HG03175 (cell line): ENCODE results near the gene RFTN1.

Experiments
- ATAC-seq: cut with Tn5 transposase; IDR thresholded peaks from one replicate; pipeline ENCODE4 v1.9.1; 2021; ENCODE audit warnings: mild to moderate bottlenecking, moderate library complexity; ENCODE audit not compliant: unreplicated experiment

The RFTN1 gene

DNA sequence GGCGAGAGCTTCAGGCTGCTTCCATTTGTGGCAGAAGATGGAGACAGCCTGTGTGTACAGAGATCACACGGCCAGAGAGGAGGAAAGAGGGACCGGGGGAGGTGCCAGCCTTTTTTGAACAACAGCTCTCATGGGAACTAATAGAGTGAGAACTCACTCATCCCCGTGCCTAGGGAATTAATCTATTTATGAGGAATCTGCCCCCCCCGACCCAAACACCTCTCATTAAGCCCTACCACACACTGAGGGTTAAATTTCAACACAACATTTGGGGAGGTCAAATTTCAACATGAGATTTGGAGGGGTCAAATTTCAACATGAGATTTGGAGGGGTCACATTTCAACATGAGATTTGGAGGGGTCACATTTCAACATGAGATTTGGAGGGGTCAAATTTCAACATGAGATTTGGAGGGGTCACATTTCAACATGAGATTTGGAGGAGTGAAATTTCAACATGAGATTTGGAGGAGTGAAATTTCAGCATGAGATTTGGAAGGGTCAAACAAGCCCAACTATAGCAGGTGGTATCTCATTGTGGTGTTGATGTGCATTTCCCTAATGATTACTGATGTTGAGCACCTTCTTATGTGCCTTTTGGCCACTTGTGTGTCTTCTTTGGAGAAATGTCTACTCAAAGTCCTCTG lies 20.6 kb upstream of the RFTN1 start:
- no peak for ATAC-seq

DNA sequence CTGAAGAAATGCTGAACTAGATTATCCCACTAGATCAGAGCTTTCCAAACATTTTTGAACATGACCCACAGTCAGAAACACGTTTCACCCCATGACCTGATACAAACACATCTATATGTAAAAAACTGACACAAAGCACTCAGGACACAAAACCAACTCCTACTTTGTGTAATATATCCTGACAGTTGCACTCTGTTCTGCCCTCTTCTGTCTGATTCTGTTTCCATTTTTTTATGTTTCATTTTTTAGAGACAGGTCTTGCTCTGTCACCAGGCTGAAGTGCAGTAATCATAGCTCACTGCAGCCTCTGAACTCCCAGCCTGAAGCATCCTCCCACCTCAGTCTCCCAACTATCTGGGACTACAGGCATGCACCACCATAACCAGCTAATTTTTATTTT lies 15.8 kb upstream of the RFTN1 start:
- ATAC-seq, result no peak

DNA sequence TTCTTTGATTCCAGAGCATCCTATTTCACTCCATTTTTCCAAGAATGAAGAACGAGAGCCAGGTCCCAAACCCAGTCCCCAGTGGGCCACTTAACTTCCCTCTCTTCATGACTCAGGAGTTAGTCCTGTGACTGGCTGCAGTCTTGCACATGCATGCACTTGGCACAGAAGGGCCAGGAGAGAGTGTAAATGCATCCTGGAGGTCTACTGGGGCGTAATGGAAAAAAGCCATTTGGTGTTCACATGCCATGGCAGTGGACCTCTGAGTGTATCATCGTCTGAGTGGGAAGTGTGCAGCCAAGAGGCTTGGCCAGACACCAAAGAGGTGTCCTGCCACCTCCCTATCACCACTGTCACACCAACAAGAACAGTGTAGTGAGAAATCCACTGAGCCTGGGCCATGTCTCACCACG lies 15.1 kb upstream of the RFTN1 start:
- no peak for ATAC-seq

GRCh38 chr3:16528106-16528505 lies 14.6 kb upstream of the RFTN1 start:
- ATAC-seq, result no peak

- ATAC-seq, result no peak
Measured at GRCh38 chr3:16524196-16524595, 10.7 kb upstream of the RFTN1 start.

DNA sequence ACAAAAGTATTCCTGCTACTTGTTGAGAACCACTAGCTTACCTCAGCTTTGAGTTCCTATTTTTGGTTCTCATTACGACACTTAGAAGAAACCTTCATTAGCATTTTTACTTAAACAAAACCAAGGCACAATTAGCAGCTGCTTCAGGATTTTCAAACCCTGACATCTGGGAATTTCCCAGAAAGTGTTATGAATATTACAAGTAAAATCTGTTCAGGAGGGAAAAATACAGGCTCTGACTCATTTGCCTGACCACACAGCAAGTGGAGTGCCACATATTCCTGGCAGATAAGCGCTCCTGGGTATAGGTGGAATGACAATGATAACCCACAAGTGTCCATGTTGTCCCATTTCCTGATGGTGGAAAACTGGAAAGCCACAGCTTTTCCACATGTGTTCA lies 10.3 kb upstream of the RFTN1 start:
- no peak for ATAC-seq

DNA sequence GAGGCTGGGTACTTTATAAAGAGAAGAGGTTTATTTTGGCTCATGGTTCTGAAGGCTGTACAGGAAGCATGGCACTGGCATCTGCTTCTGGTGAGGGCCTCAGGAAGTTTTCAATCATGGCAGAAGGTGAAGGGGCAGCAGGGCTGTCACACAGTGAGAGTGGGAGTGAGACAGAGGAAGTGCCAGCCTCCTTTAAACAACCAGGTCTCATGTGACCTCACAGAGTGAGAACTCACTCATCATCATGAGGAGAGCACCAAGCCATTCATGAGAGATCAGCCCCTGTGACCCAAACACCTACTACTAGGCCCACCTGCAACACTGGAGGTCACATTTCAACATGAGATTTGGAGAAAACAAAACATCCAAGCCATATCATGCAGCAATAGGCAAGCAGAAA lies 9.3 kb upstream of the RFTN1 start:
- no peak for ATAC-seq

DNA sequence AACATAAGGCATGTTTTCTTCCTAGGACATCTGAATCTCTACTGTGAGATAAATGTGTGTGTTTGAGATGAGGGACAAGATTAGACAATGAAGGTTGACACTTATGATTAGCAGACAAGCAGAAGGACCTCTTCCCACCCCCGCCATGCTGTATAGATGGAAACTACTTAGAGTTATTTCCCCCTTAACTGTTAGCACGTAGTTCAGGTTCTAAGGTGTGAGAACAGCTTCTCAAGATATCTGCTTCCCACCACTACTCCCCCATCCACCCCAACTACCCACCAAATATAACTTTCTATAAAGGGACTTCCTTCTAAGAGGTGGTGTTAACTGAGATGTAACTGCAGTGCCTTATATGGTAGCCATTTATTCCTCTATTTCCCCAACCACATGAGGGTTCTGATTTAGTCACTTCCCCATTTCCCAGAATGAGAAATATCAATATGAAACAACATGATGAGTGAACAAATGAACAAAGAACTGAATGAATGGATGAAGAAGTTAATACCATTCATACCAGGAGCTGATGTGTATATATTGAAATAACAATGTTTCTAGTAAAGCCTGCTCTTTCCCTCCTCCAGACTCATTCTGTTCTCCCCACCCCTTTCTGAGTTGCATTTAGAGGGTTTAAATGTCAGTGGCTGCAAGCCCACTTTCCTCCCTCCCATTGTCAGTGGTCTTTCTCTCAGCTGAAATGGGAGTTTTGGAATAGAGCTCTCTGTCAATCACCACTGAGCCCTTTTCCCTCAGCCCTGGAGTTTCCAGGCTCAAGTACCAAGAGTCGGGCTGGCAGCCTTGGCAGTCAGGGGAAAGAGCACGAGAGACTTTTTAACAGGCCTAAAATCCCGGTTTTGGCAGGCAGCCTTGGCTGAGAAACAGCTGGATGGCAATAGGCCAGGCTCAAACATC lies 7.7 kb upstream of the RFTN1 start:
- peak; percentile 48 for ATAC-seq

DNA sequence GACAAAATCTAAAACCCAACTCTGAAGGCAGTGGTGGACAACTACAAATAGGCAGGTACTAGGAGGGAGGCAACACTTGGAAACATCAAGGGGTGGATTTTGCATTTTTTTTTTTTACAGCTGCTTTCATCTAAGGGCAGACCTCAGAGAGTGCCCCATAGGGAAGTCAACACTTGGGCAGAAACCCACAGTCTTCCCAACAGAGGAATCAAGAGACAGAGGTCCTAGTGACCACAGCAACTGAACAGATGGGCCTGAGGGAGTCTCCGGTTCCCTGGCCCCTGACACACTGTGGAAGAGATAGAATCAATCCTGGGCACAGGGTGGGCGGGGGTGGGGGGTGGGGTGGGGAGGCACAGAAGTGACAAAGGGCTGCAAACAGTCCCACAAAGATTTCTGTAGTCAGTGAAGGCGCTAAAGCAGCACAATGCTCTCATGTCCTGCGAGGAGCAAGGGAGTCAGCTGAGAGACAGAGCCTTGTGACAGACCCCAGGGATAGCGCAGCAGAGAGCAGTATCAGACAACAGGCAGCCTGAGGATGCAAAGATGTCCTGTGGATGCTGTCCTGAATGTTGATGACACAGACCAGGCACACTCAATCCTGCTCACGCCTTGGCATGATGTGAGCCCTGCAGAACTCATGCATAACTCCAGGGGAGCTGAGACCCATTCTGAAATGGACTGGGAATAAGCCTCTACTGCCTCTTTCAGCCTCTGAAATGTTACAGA lies 6.9 kb upstream of the RFTN1 start:
- ATAC-seq, result no peak

DNA sequence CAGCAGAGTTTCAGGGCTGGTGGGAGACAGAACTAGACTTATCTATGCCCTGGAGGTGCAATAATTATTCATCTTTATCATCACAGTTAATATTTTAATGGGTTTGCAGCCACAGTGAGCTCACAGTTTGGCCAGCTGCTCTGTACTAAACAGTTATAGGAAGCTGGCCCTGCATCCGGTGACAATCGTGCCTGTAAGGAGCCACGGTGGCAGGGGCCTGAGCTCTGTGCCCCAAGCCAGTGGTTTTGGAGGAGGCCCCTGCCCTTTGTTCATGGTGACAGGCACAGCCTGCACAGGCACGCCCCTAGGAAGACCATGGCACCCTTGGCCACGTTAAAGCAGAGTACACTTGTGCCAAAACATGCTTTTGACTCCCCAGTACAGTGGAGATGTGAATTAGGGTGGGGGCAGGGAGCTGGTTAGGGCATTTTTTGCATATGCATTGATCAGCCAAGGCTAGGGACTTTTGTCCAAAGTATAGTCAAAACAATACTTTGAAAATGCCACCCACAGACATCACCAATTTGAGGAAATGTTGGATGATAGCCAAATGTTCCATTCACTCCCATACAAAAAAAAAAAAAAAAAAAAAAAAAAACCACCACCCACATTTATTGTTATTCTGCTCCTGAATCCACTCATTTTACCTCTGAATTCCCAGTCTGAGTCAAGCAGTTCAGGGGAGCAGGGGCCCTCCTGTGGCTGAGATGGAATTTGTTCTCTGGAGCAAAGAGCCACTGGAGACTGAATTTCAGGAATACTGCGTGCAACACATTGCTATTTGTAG lies 3.4 kb upstream of the RFTN1 start:
- peak; percentile 13 for ATAC-seq

DNA sequence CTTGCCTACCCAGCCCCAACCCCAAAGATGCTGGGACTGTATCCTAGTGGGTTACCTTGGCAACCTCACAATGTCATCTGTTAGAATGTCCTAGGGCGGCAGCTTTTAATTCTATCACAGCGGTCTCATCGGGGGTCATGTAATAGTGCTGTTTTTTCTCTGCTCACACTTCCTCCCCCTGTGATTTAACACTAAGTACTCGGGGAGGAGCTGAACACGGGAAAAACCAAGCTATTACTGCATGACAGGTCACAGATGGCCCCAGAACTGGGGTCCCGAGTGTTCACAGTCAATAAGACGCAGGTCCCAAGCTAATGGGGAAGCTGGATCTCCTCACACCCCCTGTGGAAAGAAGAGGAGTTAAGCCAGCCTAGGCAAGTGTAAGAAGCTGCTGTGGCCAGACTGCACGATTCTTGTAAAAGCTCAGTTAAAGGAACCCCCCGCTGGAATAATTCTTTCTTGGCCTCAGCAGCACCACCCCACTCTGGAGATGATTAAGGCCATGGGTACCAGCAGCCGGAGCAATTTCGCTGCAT lies 2.5 kb upstream of the RFTN1 start:
- peak; percentile 9 for ATAC-seq

- no peak for ATAC-seq
Measured at GRCh38 chr3:16514755-16515353, 1.4 kb upstream of the RFTN1 start.

- no peak for ATAC-seq
Measured at GRCh38 chr3:16514021-16514700, 662 bp upstream of the RFTN1 start.

GRCh38 chr3:16512435-16513140 lies 911 bp downstream of the RFTN1 start:
- ATAC-seq, result peak; percentile 20

DNA sequence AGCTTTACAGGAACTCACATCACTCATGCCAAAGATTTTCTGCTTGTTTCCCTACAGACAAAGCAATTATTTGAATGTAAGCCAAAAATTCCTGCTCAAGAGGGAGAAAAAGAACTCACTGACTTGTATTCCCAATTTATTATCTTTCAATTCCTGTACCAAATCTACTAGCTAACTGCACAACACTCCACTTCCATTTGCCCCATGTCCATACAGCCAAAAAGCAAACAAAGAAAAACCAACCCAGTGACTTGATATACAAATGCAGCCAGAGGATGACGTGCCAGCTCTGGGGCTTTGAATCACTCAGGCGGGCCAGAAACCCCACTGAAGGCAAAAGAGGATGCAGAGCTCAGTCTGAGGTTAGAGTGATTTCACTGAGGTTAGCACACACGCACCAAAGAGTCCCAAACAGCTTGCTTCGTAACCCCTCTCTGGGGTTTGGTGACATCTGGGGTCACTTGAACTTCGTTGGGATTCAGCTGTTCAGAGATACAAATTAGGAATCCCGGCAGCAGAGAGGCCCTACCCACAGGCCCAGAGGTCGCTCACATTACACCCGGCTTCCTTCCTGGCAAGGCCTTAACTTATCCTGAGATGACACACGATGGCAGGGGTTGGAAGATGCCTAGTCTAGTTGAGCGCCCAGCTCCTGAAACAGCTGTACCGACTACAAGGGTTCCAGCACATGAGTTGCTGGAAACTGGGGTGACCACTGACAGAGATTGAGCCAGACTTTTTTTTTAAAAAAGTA lies 1.6 kb downstream of the RFTN1 start:
- peak; percentile 52 for ATAC-seq

DNA sequence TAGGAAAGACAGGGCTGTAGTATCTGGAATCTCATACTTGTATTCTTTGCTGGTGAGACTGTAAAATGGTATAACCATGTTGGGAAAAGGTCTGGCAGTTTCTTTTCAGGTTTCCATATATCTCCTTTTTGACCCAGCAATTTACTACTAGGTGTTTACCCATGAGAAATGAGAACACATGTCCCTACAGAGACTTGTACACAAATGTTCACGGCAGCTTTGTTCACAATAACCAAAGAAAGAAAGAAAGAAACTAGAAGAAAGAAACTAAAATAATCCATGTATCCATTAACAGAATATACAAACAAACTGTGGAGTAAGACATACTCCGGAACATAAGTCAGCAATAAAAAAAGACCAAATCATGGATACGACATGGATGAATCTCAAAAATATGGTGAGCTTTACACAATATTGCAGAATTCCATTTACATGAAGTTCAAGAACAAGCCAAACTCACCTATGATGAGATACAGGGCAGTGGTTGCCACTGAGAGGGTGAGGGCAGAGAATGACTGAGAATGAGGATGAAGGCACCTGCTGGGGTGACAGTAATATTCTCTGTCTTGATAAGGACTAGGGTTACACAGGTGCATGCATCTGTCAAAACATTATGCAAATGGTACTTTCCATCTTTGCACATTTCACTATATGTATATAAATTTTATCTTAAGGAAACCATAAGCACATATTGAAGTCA lies 2.7 kb downstream of the RFTN1 start:
- ATAC-seq, result no peak

DNA sequence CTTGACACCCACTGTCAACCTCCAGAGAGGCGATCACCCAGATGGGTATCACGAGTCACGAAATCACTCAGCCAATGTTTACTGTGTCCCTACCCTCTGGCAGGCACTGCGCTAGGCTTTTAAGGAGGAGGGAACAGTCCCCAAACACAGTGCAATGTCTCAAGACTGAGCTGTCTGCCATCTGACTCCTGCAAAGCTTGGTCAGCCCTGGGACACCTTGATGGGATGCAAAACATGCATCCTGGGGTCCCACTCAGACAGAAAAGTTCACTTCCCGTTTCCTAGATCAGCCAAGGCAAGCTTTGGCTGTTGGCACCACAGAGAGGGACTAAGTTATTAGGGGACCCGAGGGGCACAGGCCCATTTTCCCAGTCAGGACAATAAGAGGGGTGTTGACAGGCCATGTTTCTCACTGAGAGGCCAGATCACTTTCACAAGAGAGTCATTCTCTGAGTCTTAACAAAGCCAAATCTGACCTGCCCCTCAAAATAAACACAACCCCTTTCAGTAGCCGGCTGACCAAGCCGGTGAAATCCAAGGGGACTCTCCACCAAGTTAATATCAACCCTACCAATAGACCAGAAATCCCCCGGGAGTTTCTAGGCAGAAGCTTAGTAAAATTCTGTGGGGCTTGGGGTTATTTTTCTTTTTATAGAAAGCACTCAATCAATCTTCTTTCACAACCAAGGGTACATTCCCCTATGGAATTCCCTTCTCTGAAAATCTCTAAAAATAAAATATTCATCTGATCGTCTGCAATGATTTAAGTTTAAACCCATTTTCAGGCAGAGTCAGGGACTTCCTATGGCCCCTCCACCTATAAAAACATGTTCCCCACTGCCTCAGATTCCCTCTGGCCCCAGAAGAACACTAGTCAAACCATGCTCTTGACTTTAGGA lies 3.5 kb downstream of the RFTN1 start:
- no peak for ATAC-seq
